Ectodermal cell (in vitro differentiated cells): ENCODE data around the gene PPARG.
"Not testable (repeated sequence)": the region's sequence is repeated elsewhere in the genome, so short reads cannot be mapped to it uniquely, and the experiment has no call there.

Experiments
- H3K27ac ChIP-seq: 2 replicates; pipeline ENCODE4 v1.7.0; 2013; ENCODE audit warnings: mild to moderate bottlenecking, low read depth, low read length; ENCODE audit not compliant: insufficient read depth, poor library complexity, severe bottlenecking
- H3K27me3 ChIP-seq: 2 replicates; pipeline ENCODE4 v1.7.0; 2013; ENCODE audit warnings: mild to moderate bottlenecking, low read length; ENCODE audit not compliant: insufficient read depth, control insufficient read depth, poor library complexity, severe bottlenecking
- H3K36me3 ChIP-seq: one replicate; pipeline ENCODE4 v1.7.0; 2013; ENCODE audit warnings: low read length; ENCODE audit not compliant: control insufficient read depth, insufficient read depth
- H3K4me1 ChIP-seq: one replicate; pipeline ENCODE4 v1.7.0; 2013; ENCODE audit warnings: low read length; ENCODE audit not compliant: control insufficient read depth, insufficient read depth
- H3K4me3 ChIP-seq: 2 replicates; pipeline ENCODE4 v1.7.0; 2013; ENCODE audit warnings: low read depth, low read length, control low read depth; ENCODE audit not compliant: insufficient read depth
- H3K9me3 ChIP-seq: 2 replicates; pipeline ENCODE4 v1.7.0; 2013; ENCODE audit warnings: mild to moderate bottlenecking, low read length, moderate library complexity; ENCODE audit not compliant: control insufficient read depth
- WGBS, 2 experiments: methylation state at CpG; one replicate each; pipeline ENCODE4 v1.1.7; 2013; ENCODE audit warnings: missing lambda C conversion rate in 2 of 2; 5-methylcytosine and 5-hydroxymethylcytosine counted together

PPARG gene

GRCh38 chr3:12279591-12280326, 9.1 kb upstream of the PPARG start:
- H3K36me3 ChIP-seq: no peaks in the 10 kb centered on the region
- H3K27ac ChIP-seq: no peak overlapping the region
- H3K27me3 ChIP-seq: no peaks in the 10 kb centered on the region
- H3K4me3 ChIP-seq: no peak overlapping the region
- H3K9me3 ChIP-seq: no peaks in the 10 kb centered on the region
- WGBS, 2 experiments: 92 to 95% methylated on average over 9 to 10 of the region's 10 CpGs
- no peaks in the 10 kb centered on the region for H3K4me1 ChIP-seq

GRCh38 chr3:12280357-12280806, 8.5 kb upstream of the PPARG start:
- WGBS, 2 experiments: 83 to 87% methylated on average over 8 to 9 of the region's 9 CpGs
- Histone ChIP-seq H3K36me3 (no peaks in the 10 kb centered on the region), H3K27me3 (peaks cover 1% of the 10 kb centered on the region), H3K4me3 (no peak overlapping the region), H3K4me1 (no peaks in the 10 kb centered on the region), H3K9me3 (no peaks in the 10 kb centered on the region), H3K27ac (no peak overlapping the region)

GRCh38 chr3:12284591-12284990, 4.3 kb upstream of the PPARG start:
- WGBS, 2 experiments: no CpG with 5 or more reads among the region's 2 CpGs
- Histone ChIP-seq H3K27ac (no peak overlapping the region), H3K27me3 (peaks cover 43% of the 10 kb centered on the region), H3K9me3 (no peaks in the 10 kb centered on the region), H3K4me3 (no peak overlapping the region), H3K36me3 (no peaks in the 10 kb centered on the region), H3K4me1 (peaks cover 5% of the 10 kb centered on the region)

GRCh38 chr3:12285003-12285555, 3.8 kb upstream of the PPARG start:
- H3K27ac ChIP-seq: no peak overlapping the region
- peaks cover 48% of the 10 kb centered on the region for H3K27me3 ChIP-seq
- WGBS, 2 experiments: 84 to 94% methylated on average over 5 of the region's 5 CpGs
- no peaks in the 10 kb centered on the region for H3K9me3 ChIP-seq
- H3K4me3 ChIP-seq: no peak overlapping the region
- no peaks in the 10 kb centered on the region for H3K36me3 ChIP-seq
- H3K4me1 ChIP-seq: peaks cover 5% of the 10 kb centered on the region

GRCh38 chr3:12285779-12286178, 3.1 kb upstream of the PPARG start:
- H3K4me1 ChIP-seq, H3K36me3 ChIP-seq, H3K9me3 ChIP-seq, H3K27ac ChIP-seq, H3K4me3 ChIP-seq: not testable (repeated sequence)
- peaks cover 55% of the 10 kb centered on the region for H3K27me3 ChIP-seq
- 92 to 96% methylated on average over 7 of the region's 7 CpGs for WGBS, 2 experiments

- Histone ChIP-seq H3K27me3 (peaks cover 60% of the 10 kb centered on the region), H3K4me3 (no peak overlapping the region), H3K27ac (no peak overlapping the region), H3K36me3 (no peaks in the 10 kb centered on the region), H3K4me1 (peaks cover 5% of the 10 kb centered on the region), H3K9me3 (no peaks in the 10 kb centered on the region)
- 89% methylated on average over 11 to 12 of the region's 12 CpGs for WGBS, 2 experiments
These were observed 2.4 kb upstream of the PPARG start for GRCh38 chr3:12286504-12286903.

GRCh38 chr3:12286927-12287726, 1.7 kb upstream of the PPARG start:
- Histone ChIP-seq H3K27me3 (peaks cover 60% of the 10 kb centered on the region), H3K36me3 (no peaks in the 10 kb centered on the region), H3K27ac (no peak overlapping the region), H3K9me3 (no peaks in the 10 kb centered on the region), H3K4me1 (peaks cover 5% of the 10 kb centered on the region), H3K4me3 (peak overlapping the region; percentile 29)
- WGBS, 2 experiments: 32 to 34% methylated on average over 33 of the region's 33 CpGs

GRCh38 chr3:12287727-12288181, 1.1 kb upstream of the PPARG start:
- H3K4me1 ChIP-seq: peaks cover 5% of the 10 kb centered on the region
- H3K27me3 ChIP-seq: peaks cover 63% of the 10 kb centered on the region
- WGBS, 2 experiments: 0% methylated on average over 45 to 47 of the region's 63 CpGs
- no peaks in the 10 kb centered on the region for H3K9me3 ChIP-seq
- H3K27ac ChIP-seq: no peak overlapping the region
- H3K4me3 ChIP-seq: peak overlapping the region; percentile 56
- no peaks in the 10 kb centered on the region for H3K36me3 ChIP-seq

GRCh38 chr3:12289524-12289923, 654 bp downstream of the PPARG start:
- WGBS, 2 experiments: 68 to 84% methylated on average over 3 of the region's 3 CpGs
- Histone ChIP-seq H3K4me3 (no peak overlapping the region), H3K27me3 (peaks cover 63% of the 10 kb centered on the region)

GRCh38 chr3:12292770-12293169, 3.9 kb downstream of the PPARG start:
- Histone ChIP-seq H3K27me3 (peaks cover 39% of the 10 kb centered on the region), H3K36me3 (no peaks in the 10 kb centered on the region), H3K27ac (no peak overlapping the region), H3K9me3 (no peaks in the 10 kb centered on the region), H3K4me3 (no peak overlapping the region), H3K4me1 (peaks cover 5% of the 10 kb centered on the region)
- WGBS, 2 experiments: 77 to 80% methylated on average over 9 of the region's 9 CpGs

More at GRCh38 chr3:12289524-12289923, 654 bp downstream of the PPARG start:
- Histone ChIP-seq H3K27ac (no peak overlapping the region), H3K9me3 (no peaks in the 10 kb centered on the region), H3K4me1 (peaks cover 5% of the 10 kb centered on the region), H3K36me3 (no peaks in the 10 kb centered on the region)
